RWPE2 (cell line): ENCODE data around the gene CFAP410.

Experiments used
- ATAC-seq: fragments of 200-7000 bp; cut with Tn5 transposase; 3 replicates; pipeline ENCODE4 v1.9.1; 2021; ENCODE audit warnings: low read depth
- DNase-seq: peaks from one replicate; pipeline ENCODE4 v3.0.0-alpha.2; 2020; ENCODE audit warnings: low spot score
- H3K27ac ChIP-seq: fragments of 450-650 bp; 2 replicates; pipeline ENCODE4 v1.5.1; 2017; ENCODE audit warnings: mild to moderate bottlenecking; ENCODE audit not compliant: poor library complexity, severe bottlenecking
- H3K27me3 ChIP-seq: fragments of 250-450 bp; sonication (Bioruptor Pico); 2 replicates; pipeline ENCODE4 v1.5.1; 2021; ENCODE audit warnings: mild to moderate bottlenecking, moderate library complexity; ENCODE audit not compliant: insufficient read depth, poor library complexity, severe bottlenecking
- H3K36me3 ChIP-seq: fragments of 250-450 bp; sonication (Bioruptor Pico); 2 replicates; pipeline ENCODE4 v1.5.1; 2020; ENCODE audit warnings: low read depth, mild to moderate bottlenecking, moderate library complexity
- H3K4me1 ChIP-seq: fragments of 250-450 bp; sonication (Bioruptor Pico); 2 replicates; pipeline ENCODE4 v1.5.1; 2021; ENCODE audit warnings: mild to moderate bottlenecking, moderate library complexity; ENCODE audit not compliant: insufficient read depth, poor library complexity, severe bottlenecking
- H3K4me3 ChIP-seq: fragments of 250-450 bp; sonication (Bioruptor Pico); 2 replicates; pipeline ENCODE4 v1.5.1; 2021; ENCODE audit warnings: mild to moderate bottlenecking, moderate library complexity; ENCODE audit not compliant: severe bottlenecking
- H3K9me3 ChIP-seq: fragments of 250-450 bp; sonication (Bioruptor Pico); 2 replicates; pipeline ENCODE4 v1.5.1; 2021; ENCODE audit warnings: mild to moderate bottlenecking, moderate library complexity; ENCODE audit not compliant: severe bottlenecking
- TF ChIP-seq, protein P1 (sequence below): fragments of 450-650 bp; IDR thresholded peaks from one replicate; pipeline ENCODE4 v1.5.1; 2017; ENCODE audit warnings: mild to moderate bottlenecking, moderate library complexity; ENCODE audit not compliant: poor library complexity, severe bottlenecking

CFAP410 gene

GRCh38 chr21:44288251-44289110 lies 50.7 kb downstream of the CFAP410 start:
- no peaks in the 10 kb centered on the region for H3K9me3 ChIP-seq
- no peak for ATAC-seq
- no peak overlapping the region for H3K27ac ChIP-seq
- TF ChIP-seq, protein P1, sequence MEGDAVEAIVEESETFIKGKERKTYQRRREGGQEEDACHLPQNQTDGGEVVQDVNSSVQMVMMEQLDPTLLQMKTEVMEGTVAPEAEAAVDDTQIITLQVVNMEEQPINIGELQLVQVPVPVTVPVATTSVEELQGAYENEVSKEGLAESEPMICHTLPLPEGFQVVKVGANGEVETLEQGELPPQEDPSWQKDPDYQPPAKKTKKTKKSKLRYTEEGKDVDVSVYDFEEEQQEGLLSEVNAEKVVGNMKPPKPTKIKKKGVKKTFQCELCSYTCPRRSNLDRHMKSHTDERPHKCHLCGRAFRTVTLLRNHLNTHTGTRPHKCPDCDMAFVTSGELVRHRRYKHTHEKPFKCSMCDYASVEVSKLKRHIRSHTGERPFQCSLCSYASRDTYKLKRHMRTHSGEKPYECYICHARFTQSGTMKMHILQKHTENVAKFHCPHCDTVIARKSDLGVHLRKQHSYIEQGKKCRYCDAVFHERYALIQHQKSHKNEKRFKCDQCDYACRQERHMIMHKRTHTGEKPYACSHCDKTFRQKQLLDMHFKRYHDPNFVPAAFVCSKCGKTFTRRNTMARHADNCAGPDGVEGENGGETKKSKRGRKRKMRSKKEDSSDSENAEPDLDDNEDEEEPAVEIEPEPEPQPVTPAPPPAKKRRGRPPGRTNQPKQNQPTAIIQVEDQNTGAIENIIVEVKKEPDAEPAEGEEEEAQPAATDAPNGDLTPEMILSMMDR = no peak
- DNase-seq = no peak
- no peaks in the 10 kb centered on the region for H3K36me3 ChIP-seq
- H3K4me3 ChIP-seq = no peak overlapping the region
- H3K4me1 ChIP-seq = no peaks in the 10 kb centered on the region
- peaks cover 3% of the 10 kb centered on the region for H3K27me3 ChIP-seq

GRCh38 chr21:44286716-44287632 lies 52.2 kb downstream of the CFAP410 start:
- no peak for DNase-seq
- no peaks in the 10 kb centered on the region for H3K4me1 ChIP-seq

GRCh38 chr21:44286086-44286715 lies 53.0 kb downstream of the CFAP410 start:
- no peaks in the 10 kb centered on the region for H3K4me1 ChIP-seq

More at GRCh38 chr21:44286716-44287632, 52.2 kb downstream of the CFAP410 start:
- peaks cover 3% of the 10 kb centered on the region for H3K27me3 ChIP-seq
- no peak for ATAC-seq
- TF ChIP-seq, protein P1 = no peak
- H3K4me3 ChIP-seq = no peak overlapping the region
- no peak overlapping the region for H3K27ac ChIP-seq
- no peaks in the 10 kb centered on the region for H3K36me3 ChIP-seq
- no peaks in the 10 kb centered on the region for H3K9me3 ChIP-seq

DNA sequence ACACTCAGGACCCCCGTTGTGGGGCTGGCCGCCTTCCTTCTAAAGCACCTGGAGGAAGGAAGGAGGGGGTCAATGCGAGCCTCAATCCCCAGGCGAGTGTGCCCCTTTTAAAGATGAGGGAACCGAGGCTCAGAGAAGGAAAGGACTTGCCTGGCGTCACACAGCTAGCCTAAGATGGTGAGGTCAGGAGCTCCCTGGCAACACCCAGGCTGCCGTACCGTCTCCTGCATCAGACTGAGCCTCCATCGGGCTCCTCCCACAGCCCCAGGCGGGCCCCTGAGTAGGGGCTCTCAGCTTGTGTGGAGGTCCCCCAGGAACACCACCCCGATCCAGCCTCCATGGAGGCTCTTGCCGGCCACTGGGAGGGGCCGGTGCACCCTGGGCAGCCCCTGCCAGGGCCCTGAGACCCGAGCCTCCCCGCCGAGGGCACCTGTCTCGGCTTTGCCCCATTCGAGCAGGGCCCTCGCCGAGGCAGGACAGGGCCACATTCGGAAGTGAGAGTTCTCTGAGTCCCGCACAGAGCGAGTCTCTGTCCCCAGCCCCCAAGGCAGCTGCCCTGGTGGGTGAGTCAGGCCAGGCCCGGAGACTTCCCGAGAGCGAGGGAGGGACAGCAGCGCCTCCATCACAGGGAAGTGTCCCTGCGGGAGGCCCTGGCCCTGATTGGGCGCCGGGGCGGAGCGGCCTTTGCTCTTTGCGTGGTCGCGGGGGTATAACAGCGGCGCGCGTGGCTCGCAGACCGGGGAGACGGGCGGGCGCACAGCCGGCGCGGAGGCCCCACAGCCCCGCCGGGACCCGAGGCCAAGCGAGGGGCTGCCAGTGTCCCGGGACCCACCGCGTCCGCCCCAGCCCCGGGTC lies 53.8 kb downstream of the CFAP410 start, which contains the start of gene AIRE:
AIRE (plus strand) TSS at position 739 of the 855 bp plus-strand sequence. CDS start 131 bp downstream, outside the sequence.
- no peak within 1 kb of the TSS for H3K27ac ChIP-seq
- no peak; the same call in 2 of the 3 replicates for ATAC-seq
- no peaks in the 10 kb centered on the region for H3K36me3 ChIP-seq
- no peak within 1 kb of the TSS for H3K4me3 ChIP-seq
- no peaks in the 10 kb centered on the region for H3K4me1 ChIP-seq
- DNase-seq = no peak
- TF ChIP-seq, protein P1 = no peak
- H3K27me3 ChIP-seq = peaks cover 3% of the 10 kb centered on the region
- H3K9me3 ChIP-seq = no peaks in the 10 kb centered on the region

More at GRCh38 chr21:44286086-44286715, 53.0 kb downstream of the CFAP410 start:
- DNase-seq = no peak
- TF ChIP-seq, protein P1 = no peak
- ATAC-seq = no peak
- Histone ChIP-seq H3K36me3 (no peaks in the 10 kb centered on the region), H3K27me3 (peaks cover 3% of the 10 kb centered on the region), H3K4me3 (no peak overlapping the region), H3K27ac (no peak overlapping the region), H3K9me3 (no peaks in the 10 kb centered on the region)
